Hematopoietic multipotent progenitor cell treated with erythropoietin and hydrocortisone succinate and interleukin-3 and kit ligand, for 8 days (in vitro differentiated cells): ENCODE measurements around the gene PFDN1.

Source experiments
- DNase-seq: peaks from one replicate; pipeline ENCODE4 v3.0.0-alpha.2; 2015

The PFDN1 gene

DNA sequence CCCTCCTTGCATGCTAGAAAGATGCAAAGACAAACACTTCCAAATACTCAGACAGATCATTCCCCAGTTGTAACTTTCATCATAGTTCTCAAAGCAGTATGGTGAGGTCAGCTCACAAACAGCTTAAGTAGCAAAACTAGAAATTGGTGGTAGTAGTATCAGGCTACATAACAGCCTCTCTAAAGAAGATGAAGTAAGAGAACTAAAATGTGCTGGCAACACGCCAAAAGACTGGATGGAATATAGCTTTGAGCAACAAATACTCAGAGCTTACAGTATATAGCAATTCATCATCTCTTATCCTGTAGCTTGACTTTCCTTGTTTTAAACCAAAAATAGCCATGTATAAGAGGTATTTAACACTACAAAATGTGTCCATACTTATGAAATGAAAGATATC, 7.5 kb downstream of the PFDN1 start:
- peak; percentile 46 for DNase-seq

- no peak for DNase-seq
Observed at GRCh38 chr5:140294753-140295152, 8.1 kb downstream of the PFDN1 start.

DNA sequence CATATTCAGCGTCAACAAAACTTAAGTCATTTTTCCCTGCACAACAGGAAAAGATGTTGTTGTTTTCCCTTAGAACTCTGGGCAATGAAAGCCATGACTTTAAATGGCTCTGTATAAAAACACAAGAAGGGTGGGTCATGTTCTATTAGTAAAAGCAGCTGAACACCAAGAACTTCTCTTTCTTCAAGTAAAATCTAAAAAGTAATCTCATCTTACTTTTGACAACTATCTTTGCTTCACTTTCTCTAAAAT, 9.1 kb downstream of the PFDN1 start:
- no peak for DNase-seq

DNA sequence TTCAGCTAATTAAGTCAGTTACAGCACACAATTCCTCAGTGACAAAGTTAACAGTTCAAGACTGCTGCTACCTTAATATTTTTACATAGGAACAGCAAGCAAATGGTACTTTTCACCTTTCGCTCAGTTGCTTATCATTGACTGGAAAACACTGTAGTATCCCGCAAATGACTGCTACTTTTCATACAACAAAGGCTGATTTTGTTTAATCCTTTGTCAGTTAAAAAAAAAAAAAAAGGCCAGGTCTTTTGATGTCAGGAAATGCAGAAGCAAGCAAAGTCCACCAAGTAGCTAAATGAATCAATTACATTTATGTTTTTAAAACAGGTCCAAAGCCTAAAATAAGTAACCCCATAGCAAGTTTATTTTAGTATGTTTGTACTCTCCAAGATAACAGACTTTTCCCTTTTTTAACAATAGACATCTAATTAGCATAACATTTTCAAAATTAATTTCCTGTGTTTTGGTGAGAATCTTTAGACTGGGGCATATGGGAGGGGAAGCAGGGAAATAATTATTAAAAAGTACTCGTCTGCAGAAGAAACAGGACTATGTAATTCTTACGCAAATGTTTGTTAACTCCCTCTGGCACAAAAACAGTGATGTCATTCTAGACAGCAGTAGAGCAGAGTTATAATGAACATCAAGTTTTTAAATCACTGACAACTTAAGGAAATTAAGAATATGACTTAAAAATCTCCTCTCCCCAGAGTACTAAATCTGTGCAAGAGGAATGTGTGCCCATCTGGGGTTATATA, 9.6 kb downstream of the PFDN1 start:
- DNase-seq, result no peak

DNA sequence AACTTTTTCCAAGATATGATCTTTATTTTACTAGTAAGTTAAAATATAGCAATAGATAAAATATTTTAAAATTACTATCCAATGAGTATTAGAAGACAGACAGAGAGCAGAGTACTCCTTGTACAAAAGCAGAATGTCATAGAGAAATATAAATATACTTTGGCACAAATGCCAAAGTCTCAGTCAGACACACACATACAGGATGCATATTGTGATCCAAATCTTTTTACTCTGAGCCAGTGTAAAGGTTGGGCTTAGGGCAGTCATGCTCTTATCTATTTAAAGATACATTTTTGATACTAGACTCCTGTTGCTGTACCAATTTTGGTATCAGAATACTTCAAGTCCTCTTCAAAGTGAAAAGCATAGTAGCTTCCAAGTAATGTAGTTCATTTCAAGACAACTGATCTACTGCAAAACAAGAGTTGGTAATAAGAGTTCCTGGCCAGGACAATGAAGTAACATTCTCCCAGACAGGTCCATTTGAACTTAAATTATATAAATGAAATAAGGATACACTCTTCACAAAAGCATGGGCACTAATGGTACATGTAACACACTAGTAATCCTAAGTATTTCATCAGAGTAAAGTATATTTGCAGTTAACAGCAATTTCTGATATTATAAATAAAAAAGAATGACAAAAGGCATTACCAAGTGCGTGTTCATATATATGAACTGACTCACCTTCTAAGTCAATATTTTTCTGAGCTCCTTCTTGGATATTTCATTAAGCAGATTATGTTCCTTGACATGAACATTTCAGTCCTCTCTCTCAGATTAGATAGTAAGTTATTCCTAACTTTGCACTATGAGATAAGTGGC, 10.5 kb downstream of the PFDN1 start:
- no peak for DNase-seq

DNA sequence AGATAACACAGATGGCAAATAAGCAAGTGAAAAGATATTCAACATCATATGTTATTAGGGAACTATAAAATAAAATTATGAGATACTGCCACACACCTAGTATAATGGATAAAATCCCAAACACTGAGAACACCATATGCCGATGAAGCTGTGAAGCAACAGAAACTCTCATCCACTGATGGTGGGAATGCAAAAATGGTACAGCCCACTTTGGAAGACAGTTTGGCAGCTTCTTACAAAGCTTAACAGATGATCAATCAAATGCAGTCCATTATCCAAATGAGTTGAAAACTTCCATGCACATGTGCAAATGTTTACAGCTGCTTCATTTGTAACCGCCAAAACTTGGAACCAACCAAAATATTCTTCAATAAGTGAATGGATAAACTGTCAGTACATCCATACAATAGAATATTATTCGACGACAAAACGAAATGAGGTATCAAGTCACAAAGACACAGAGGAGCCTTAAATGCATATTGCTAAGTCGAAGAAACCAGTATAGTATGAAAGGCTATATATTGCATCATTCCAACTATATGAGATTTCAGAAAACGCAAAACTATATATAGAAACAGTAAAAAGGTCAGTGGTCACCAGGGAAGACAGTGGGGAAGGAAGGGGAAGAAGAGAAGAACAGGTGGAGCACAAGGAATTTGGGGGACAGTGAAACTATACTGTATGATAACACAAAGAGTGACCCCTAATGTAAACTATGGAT, 14.9 kb downstream of the PFDN1 start:
- no peak for DNase-seq

GRCh38 chr5:140286424-140286823, 16.5 kb downstream of the PFDN1 start:
- no peak for DNase-seq

DNA sequence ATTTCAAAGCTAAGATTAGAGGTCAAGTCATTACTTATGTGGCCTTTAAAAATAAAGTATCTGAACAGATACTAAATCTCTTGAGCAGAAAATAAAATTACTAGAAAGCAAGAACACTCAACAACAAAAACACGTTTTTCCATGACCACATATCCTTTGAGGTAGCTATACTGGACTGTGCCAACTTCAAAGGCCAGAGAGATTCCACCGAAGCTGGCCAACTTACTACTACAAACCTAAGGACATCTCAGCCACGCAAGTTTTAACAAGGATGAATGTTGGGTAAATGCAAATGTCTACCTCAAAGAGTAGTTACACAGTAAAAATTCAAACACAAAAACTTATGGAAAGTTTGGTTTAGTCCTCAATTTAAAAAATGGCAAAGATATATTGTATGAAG, 18.9 kb downstream of the PFDN1 start:
- no peak for DNase-seq

GRCh38 chr5:140282266-140282665, 20.6 kb downstream of the PFDN1 start:
- DNase-seq, result no peak

GRCh38 chr5:140275837-140276236, 27.1 kb downstream of the PFDN1 start:
- no peak for DNase-seq

DNA sequence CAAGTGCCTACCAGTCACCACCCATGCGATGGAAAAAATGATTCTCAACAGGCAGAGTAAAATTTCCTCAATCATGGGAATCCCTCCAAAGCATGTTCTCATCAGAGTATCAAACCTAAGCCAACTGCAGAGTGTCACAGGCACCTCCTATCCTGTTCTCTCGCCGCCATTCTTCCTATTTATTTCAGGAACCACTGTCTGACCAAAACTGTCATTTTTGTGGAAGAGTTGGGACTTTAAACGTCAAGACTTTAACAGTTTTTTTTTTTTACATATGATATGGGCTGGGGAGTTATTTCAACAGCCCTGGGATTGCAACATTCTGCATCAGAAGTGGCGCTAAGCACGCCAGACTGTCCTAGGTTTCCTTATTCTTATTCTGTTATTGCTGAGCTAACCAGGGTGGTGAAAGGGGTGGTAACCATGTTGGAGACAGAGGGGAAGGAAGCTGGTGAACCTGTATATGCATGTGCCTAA, 29.5 kb downstream of the PFDN1 start:
- peak; percentile 10 for DNase-seq

DNA sequence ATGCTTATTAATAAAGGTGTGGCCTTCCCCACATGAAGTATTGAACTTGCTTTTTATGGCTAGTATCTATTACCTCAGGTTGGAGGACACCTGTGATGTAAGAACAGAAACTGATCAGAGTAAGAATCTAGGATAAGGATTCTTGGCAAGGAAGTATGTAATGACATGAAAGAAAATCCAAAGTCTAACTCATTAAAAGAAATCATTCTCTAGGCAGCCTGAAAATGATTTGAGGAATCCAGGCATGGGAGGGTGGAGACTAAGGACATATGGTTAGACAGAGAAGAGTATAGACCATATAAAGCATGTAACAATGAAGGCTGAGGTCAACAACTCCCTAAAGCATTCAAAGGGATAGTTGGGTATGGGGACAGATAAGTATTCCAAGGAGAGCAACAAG, 32.9 kb downstream of the PFDN1 start:
- no peak for DNase-seq

DNA sequence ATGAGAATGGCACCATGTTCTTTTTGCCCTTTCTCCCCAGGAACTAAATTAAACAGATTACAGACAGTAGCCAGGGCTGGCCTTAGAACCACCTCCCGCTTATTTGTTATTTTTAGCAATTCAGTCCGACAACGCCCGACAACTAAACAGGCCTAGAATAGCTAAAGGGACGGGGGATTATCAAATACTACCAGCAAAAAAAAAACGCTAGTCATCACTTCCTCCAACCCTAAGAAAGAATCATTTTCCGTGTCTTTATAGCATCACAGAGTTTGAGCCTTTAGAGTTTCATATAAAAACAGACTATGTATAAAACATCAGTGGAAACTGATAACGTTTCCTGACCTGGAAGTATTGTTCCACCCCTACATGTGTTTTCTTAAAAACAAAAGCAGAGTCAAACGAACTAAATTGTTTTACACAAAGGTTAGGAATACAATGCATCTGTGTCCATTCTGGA, 35.3 kb downstream of the PFDN1 start:
- DNase-seq, result no peak

- DNase-seq, result no peak
Observed at GRCh38 chr5:140267201-140267540, 35.7 kb downstream of the PFDN1 start.

DNA sequence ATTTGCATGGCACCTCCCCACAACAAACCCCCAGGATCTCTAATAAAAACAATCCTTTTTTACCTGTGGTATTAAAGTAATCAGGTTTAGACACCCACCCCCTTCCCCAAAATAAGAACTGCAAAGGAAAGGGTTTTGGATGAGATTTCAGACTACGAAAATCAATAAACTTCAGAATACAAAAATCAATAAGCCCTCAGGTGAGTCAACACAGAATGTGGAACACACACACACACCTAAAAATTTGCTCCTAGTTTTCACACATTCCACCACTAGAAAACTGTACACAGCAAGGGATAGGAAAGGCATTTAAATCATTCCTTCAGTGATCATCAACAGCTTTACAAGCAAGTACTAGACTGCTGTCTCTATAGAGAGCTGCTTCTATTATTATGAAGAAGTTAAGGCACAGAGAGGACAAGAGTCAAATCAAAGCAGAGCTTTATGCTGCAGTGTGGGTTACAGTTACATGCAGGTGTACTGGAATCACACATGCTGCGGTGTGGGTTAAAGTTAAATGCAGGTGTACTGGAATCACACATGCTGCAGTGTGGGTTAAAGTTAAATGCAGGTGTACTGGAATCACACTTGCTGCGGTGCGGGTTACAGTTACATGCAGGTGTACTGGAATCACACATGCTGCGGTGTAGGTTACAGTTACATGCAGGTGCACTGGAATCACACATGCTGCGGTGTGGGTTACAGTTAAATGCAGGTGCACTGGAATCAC, 36.3 kb downstream of the PFDN1 start:
- no peak for DNase-seq

- no peak for DNase-seq
Observed at GRCh38 chr5:140265845-140266244, 37.1 kb downstream of the PFDN1 start.

DNA sequence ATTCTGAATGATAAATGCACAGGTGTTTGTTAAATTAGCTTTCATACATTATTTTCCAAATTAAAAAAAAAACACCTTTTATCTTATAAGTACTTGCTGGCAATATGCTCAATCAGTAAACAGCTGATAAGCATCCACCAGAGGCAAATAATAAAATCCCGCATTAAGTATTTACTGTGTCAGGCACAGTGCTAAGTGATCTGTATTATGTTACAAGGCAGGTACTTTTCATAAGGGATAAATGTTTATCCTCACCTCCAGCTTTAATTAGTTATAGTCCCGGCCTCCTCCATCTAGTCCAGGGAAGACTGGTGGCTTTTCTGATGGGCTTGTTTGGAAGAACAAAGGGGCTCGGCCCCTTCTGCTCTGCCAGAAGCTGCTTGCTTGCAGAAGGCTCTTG, 40.1 kb downstream of the PFDN1 start:
- no peak for DNase-seq

- DNase-seq, result no peak
Observed at GRCh38 chr5:140262221-140262620, 40.7 kb downstream of the PFDN1 start.

DNA sequence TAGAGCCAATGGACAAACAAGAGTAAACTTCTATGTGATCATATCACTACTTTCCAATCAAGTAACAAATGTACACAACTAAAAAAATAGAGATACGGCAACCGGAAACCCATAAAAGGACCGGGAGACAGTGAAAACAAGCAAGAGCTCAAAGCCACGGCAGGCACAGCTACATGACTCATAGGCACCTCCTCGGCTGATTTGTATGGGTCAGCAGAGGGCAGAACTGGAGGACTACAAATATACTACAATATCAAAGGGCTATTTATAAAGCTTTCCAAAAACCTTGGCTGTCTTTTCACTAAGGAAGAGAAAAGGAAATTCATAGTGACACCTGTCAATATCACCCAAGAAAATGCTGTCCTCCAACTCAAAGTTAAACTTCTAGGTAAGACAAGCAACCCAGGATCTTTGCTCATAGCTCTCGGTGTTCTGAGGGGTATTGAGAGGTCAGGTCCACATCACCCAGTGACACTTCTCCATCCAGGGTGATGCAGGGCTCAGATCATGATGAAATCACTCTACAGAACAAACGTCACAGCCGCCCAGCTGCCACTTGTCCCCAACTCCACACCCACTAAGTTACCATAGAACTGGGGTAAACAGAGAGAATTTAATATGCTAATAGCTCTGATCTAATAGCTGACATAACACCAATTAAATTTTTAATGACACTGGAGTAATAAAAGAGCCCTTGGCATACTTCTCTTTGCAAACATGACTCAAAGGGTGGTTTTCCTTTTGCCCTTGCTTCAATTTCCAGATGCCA, 41.3 kb downstream of the PFDN1 start:
- DNase-seq, result peak; percentile 36

GRCh38 chr5:140260089-140260656, 42.7 kb downstream of the PFDN1 start:
- no peak for DNase-seq

GRCh38 chr5:140259500-140259899, 43.4 kb downstream of the PFDN1 start:
- no peak for DNase-seq

DNA sequence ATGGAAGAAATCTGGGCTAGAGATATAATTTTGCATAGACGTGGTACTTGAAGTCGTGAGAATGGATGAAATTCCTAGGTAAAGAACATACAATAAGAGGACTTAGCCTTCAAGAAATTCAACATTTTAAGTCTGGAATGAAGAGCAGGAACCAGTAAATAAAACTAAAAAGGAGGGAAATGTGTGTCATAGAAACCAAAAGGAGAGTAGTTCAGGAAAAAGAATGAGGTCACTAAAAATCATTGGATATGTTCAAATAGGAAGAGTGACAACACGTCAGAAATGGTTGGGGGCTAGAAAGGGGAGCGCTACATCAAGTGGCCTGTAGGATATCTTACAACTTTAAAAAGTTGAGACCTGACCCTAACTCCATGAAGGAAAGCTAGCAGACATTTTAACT, 44.0 kb downstream of the PFDN1 start:
- no peak for DNase-seq
